IMR-90 (cell line): Measurements from ENCODE around the gene MEGF11. TPM values are rescaled to one million over a fixed set of nuclear protein-coding genes. Genes with fewer than 3 reads are reported as not detected.

Source experiments
- ATAC-seq: fragments of 200-7000 bp; cut with Tn5 transposase; 2 replicates; pipeline ENCODE4 v1.9.1; 2020; ENCODE audit warnings: low read depth, mild to moderate bottlenecking, moderate library complexity
- BruUV-seq: library from RNA; stranded (reverse); fragments of 400-500 nt; replicated peaks from 2 replicates; lab custom pipeline; 2021; lab: Mats Ljungman, UMichigan
- CTCF ChIA-PET: fragments of 300-600 bp; formaldehyde crosslinking; extraction: SDS; loops from one replicate; lab custom pipeline; 2021; ENCODE audit warnings: antibody characterized with exemption; lab: Yijun Ruan, JAX
- POLR2A ChIA-PET: fragments of 300-600 bp; sonication (Branson Sonifier 250); formaldehyde crosslinking; loops from one replicate; lab custom pipeline; 2022; ENCODE audit warnings: antibody characterized with exemption; ENCODE audit not compliant: unreplicated experiment; lab: Charles Lee
- DNase-seq: peaks from one replicate; pipeline ENCODE4 v3.0.0; 2013
- H2AFZ ChIP-seq: replicated peaks from 2 replicates; pipeline ENCODE3; 2013; ENCODE audit warnings: low read length, mild to moderate bottlenecking; ENCODE audit not compliant: poor library complexity
- H2AK5ac ChIP-seq: 2 replicates; pipeline ENCODE4 v1.6.1; 2013; ENCODE audit warnings: low read depth, low read length, inconsistent platforms
- H2AK9ac ChIP-seq: replicated peaks from 2 replicates; pipeline ENCODE3; 2013; ENCODE audit warnings: mild to moderate bottlenecking, low read depth, low read length, moderate library complexity; ENCODE audit not compliant: poor library complexity
- H2BK120ac ChIP-seq: 2 replicates; pipeline ENCODE4 v1.6.1; 2013; ENCODE audit warnings: low read depth, low read length, inconsistent platforms
- H2BK15ac ChIP-seq: 3 replicates; pipeline ENCODE4 v1.6.1; 2013; ENCODE audit warnings: low read depth, low read length, inconsistent platforms
- H2BK20ac ChIP-seq: 2 replicates; pipeline ENCODE4 v1.6.1; 2013; ENCODE audit warnings: low read depth, mild to moderate bottlenecking, inconsistent platforms, low read length, moderate library complexity
- H2BK5ac ChIP-seq: 2 replicates; pipeline ENCODE4 v1.6.1; 2013; ENCODE audit warnings: mild to moderate bottlenecking, low read depth, low read length, inconsistent platforms; ENCODE audit not compliant: poor library complexity, severe bottlenecking
- H3K14ac ChIP-seq: replicated peaks from 2 replicates; pipeline ENCODE4 v1.6.1; 2013; ENCODE audit warnings: low read depth, low read length, inconsistent platforms
- H3K18ac ChIP-seq: 2 replicates; pipeline ENCODE4 v1.6.1; 2013; ENCODE audit warnings: low read depth, low read length, control low read depth
- H3K23ac ChIP-seq: 2 replicates; pipeline ENCODE4 v1.6.1; 2013; ENCODE audit warnings: low read depth, low read length, inconsistent platforms
- H3K27ac ChIP-seq: 2 replicates; pipeline ENCODE4 v1.5.1; 2013; ENCODE audit warnings: mild to moderate bottlenecking, control low read depth, low read length; ENCODE audit not compliant: insufficient read depth
- H3K27me3 ChIP-seq: 2 replicates; pipeline ENCODE4 v1.6.1; 2013; ENCODE audit warnings: low read length; ENCODE audit not compliant: control insufficient read depth, insufficient read depth
- H3K36me3 ChIP-seq: 2 replicates; pipeline ENCODE4 v1.6.1; 2013; ENCODE audit warnings: low read length, mixed read lengths; ENCODE audit not compliant: control insufficient read depth, insufficient read depth
- H3K4ac ChIP-seq: 2 replicates; pipeline ENCODE4 v1.6.1; 2013; ENCODE audit warnings: low read depth, low read length, inconsistent platforms
- H3K4me1 ChIP-seq: 2 replicates; pipeline ENCODE4 v1.6.1; 2013; ENCODE audit warnings: low read length, mixed read lengths; ENCODE audit not compliant: control insufficient read depth, insufficient read depth
- H3K4me2 ChIP-seq: 2 replicates; pipeline ENCODE4 v1.6.1; 2013; ENCODE audit warnings: low read depth, mild to moderate bottlenecking, control low read depth, low read length, moderate library complexity
- H3K4me3 ChIP-seq: 2 replicates; pipeline ENCODE4 v1.5.1; 2013; ENCODE audit warnings: low read depth, mild to moderate bottlenecking, control low read depth, low read length, moderate library complexity; ENCODE audit not compliant: insufficient read depth
- H3K56ac ChIP-seq: 2 replicates; pipeline ENCODE4 v1.6.1; 2013; ENCODE audit warnings: low read length, inconsistent platforms; ENCODE audit not compliant: insufficient read depth; ENCODE audit errors: extremely low read depth
- H3K79me1 ChIP-seq, 2 experiments: 2 replicates each; pipeline ENCODE4 v1.6.1; 2013; ENCODE audit warnings: low read length in 2 of 2, inconsistent platforms in 1 of 2, low read depth in 1 of 2
- H3K9ac ChIP-seq: 2 replicates; pipeline ENCODE4 v1.6.1; 2013; ENCODE audit warnings: low read depth, low read length, control low read depth
- H3K9me1 ChIP-seq: 2 replicates; pipeline ENCODE4 v1.6.1; 2013; ENCODE audit warnings: low read length, inconsistent platforms; ENCODE audit not compliant: insufficient read depth
- H3K9me3 ChIP-seq: 2 replicates; pipeline ENCODE4 v1.6.1; 2013; ENCODE audit warnings: low read length; ENCODE audit not compliant: control insufficient read depth, insufficient read depth
- H4K20me1 ChIP-seq: 2 replicates; pipeline ENCODE4 v1.6.1; 2013; ENCODE audit warnings: low read length, inconsistent platforms; ENCODE audit not compliant: insufficient read depth
- H4K5ac ChIP-seq: 2 replicates; pipeline ENCODE4 v1.6.1; 2013; ENCODE audit warnings: mild to moderate bottlenecking, low read depth, low read length, control low read depth
- H4K8ac ChIP-seq, 2 experiments: 2 replicates each; pipeline ENCODE4 v1.6.1; 2013; ENCODE audit warnings: low read depth in 2 of 2, low read length in 2 of 2, control low read depth in 1 of 2, inconsistent platforms in 1 of 2
- H4K91ac ChIP-seq: 2 replicates; pipeline ENCODE4 v1.6.1; 2013; ENCODE audit warnings: low read depth, low read length, inconsistent platforms; ENCODE audit not compliant: insufficient read depth
- CTCF ChIP-seq: conservative IDR thresholded peaks from 2 replicates; pipeline ENCODE4 v1.5.1; 2012; ENCODE audit warnings: mild to moderate bottlenecking, low read depth, low read length, improper control_type of control experiment
- ELK1 ChIP-seq: fragments of 150-350 bp; IDR thresholded peaks from 2 replicates; pipeline ENCODE4 v1.6.1; 2016; ENCODE audit warnings: low read depth, mild to moderate bottlenecking, low read length, moderate library complexity, borderline replicate concordance
- MAFK ChIP-seq: IDR thresholded peaks from 2 replicates; pipeline ENCODE4 v1.6.1; 2012; ENCODE audit warnings: low read depth, low read length, improper control_type of control experiment
- MAZ ChIP-seq: IDR thresholded peaks from 2 replicates; pipeline ENCODE4 v1.6.1; 2012; ENCODE audit warnings: low read depth, mild to moderate bottlenecking, low read length, improper control_type of control experiment, moderate library complexity, borderline replicate concordance
- MXI1 ChIP-seq: IDR thresholded peaks from 2 replicates; pipeline ENCODE4 v1.6.1; 2012; ENCODE audit warnings: low read depth, mild to moderate bottlenecking, low read length, moderate library complexity, borderline replicate concordance
- POLR2A ChIP-seq: IDR thresholded peaks from 2 replicates; pipeline ENCODE4 v1.6.1; 2012; ENCODE audit warnings: mild to moderate bottlenecking, low read depth, low read length
- RCOR1 ChIP-seq: IDR thresholded peaks from 2 replicates; pipeline ENCODE4 v1.6.1; 2012; ENCODE audit warnings: mild to moderate bottlenecking, low read length, improper control_type of control experiment; ENCODE audit not compliant: insufficient replicate concordance
- RFX5 ChIP-seq: IDR thresholded peaks from 2 replicates; pipeline ENCODE4 v1.8.0; 2012; ENCODE audit warnings: low read depth, mild to moderate bottlenecking, low read length, moderate library complexity
- SMC3 ChIP-seq: fragments of 150-350 bp; IDR thresholded peaks from 2 replicates; pipeline ENCODE4 v1.6.1; 2016; ENCODE audit warnings: low read depth, mild to moderate bottlenecking, antibody characterized with exemption, low read length, moderate library complexity
- USF2 ChIP-seq: fragments of 150-350 bp; IDR thresholded peaks from 2 replicates; pipeline ENCODE4 v1.6.1; 2017; ENCODE audit warnings: mild to moderate bottlenecking, antibody characterized with exemption, low read length, low read depth
- WGBS, 2 experiments: methylation state at CpG; one replicate each; pipeline versions ENCODE4 v1.1.5 to v1.1.7; 2013; ENCODE audit warnings: missing lambda C conversion rate in 2 of 2; ENCODE audit not compliant: insufficient read length in 1 of 2; ENCODE audit errors: extremely low coverage in 2 of 2; 5-methylcytosine and 5-hydroxymethylcytosine counted together
- dilution Hi-C: fragments of 300-500 bp; cut with HindIII; formaldehyde crosslinking; loops from one replicate; pipeline ENCODE4 v1.14.3; 2018; ENCODE audit warnings: low sequenced_read_pairs; ENCODE audit not compliant: unreplicated experiment
- in situ Hi-C: fragments of 300-500 bp; cut with MboI; formaldehyde crosslinking; loops from 3 replicates; pipeline ENCODE4 v1.14.3; 2019; ENCODE audit warnings: low sequenced_read_pairs, inconsistent platforms, mixed read lengths
- intact Hi-C: fragments of 100-400 bp; cut with micrococcal nuclease; formaldehyde crosslinking; loops from 2 replicates; pipeline ENCODE4 v1.10.0; 2022
- polyA plus RNA-seq, 3 experiments: library from polyadenylated mRNA; depleted of rRNA; stranded (reverse); fragments of >200 nt; gene quantifications; 2 replicates each; pipeline ENCODE4 v1.2.3, GENCODE V29; 2012; ENCODE audit warnings: low replicate concordance in 1 of 3
- total RNA-seq: library from RNA; depleted of rRNA; stranded (reverse); fragments of >200 nt; gene quantifications from 2 replicates; pipeline ENCODE4 v1.2.3, GENCODE V29; 2012

MEGF11 gene
- total and polyA plus RNA-seq, 2 of the 4 experiments (the other 2 are of a cell fraction): not detected

- no peak overlapping the region for H2BK15ac ChIP-seq
- ChIA-PET CTCF (no interaction called here), POLR2A (no interaction called here)
- no peak overlapping the region for H4K91ac ChIP-seq
- H3K27ac ChIP-seq: no peak overlapping the region
- no peak overlapping the region for H2AK5ac ChIP-seq
- H3K18ac ChIP-seq: no peak overlapping the region
- WGBS, 2 experiments: no CpG with 5 or more reads among the region's 4 CpGs
- no peak overlapping the region for H2BK20ac ChIP-seq
- no peak overlapping the region for H2BK120ac ChIP-seq
- H2AFZ ChIP-seq: no peak overlapping the region
- no peak overlapping the region for H3K4ac ChIP-seq
- H3K27me3 ChIP-seq: no peaks in the 10 kb centered on the region
- no peaks in the 10 kb centered on the region for H3K36me3 ChIP-seq
- no peak overlapping the region for H3K9ac ChIP-seq
- no peak overlapping the region for H3K23ac ChIP-seq
- no peak overlapping the region for H3K56ac ChIP-seq
- no TSS peak for BruUV-seq
- H2AK9ac ChIP-seq: no peak overlapping the region
- no peak overlapping the region for H4K8ac ChIP-seq
- H4K20me1 ChIP-seq: peaks cover 9% of the 10 kb centered on the region; the same call in 1 of the 2 replicates
- intact Hi-C loops: no loop called here
- ATAC-seq: no peak
- H3K4me1 ChIP-seq: peaks cover 5% of the 10 kb centered on the region; the same call in 1 of the 2 replicates
- peaks cover 3% of the 10 kb centered on the region; the same call in 1 of the 2 replicates for H3K9me1 ChIP-seq
- H2BK5ac ChIP-seq: no peak overlapping the region
- in situ Hi-C loops: loop anchor here (25.0 kb wide), 1 partner anchor 566 kb away; the partner anchor contains the start of gene SNAPC5
- no peak overlapping the region for H4K5ac ChIP-seq
- H3K9me3 ChIP-seq: no peaks in the 10 kb centered on the region
- no peak overlapping the region for H3K4me2 ChIP-seq
- H3K14ac ChIP-seq: no peak overlapping the region
- TF ChIP-seq RCOR1 (no peak), ELK1 (no peak), MAZ (no peak), USF2 (no peak), CTCF (no peak), SMC3 (no peak), MAFK (no peak), RFX5 (no peak), POLR2A (no peak), MXI1 (no peak)
- no peak overlapping the region for H3K4me3 ChIP-seq
- no peaks in the 10 kb centered on the region for H3K79me1 ChIP-seq
- no peak for DNase-seq
- dilution Hi-C loops: no loop called here
Measured at GRCh38 chr15:65920825-65921309, 332.7 kb downstream of the MEGF11 start.
